Retinal pigment epithelial cell (primary cell): ENCODE results near the gene STARD9.
A peak's percentile ranks its signal among the peaks of the same experiment; 100 is the strongest.
"Not testable (repeated sequence)": the region's sequence is repeated elsewhere in the genome, so short reads cannot be mapped to it uniquely, and the experiment has no call there.

Experiments
- DNase-seq: peaks from one replicate; pipeline ENCODE4 v3.0.0-alpha.2; 2010; ENCODE audit warnings: low read depth
- H3K4me3 ChIP-seq: 2 replicates; pipeline ENCODE4 v1.5.1; 2011; ENCODE audit warnings: mild to moderate bottlenecking, low read length, control low read depth, moderate library complexity
- CTCF ChIP-seq: conservative IDR thresholded peaks from 2 replicates; pipeline ENCODE4 v1.5.1; 2011; ENCODE audit warnings: low read depth, low read length, control low read depth, inconsistent platforms

Gene STARD9

GRCh38 chr15:42549032-42549491 lies 26.3 kb upstream of the STARD9 start:
- H3K4me3 ChIP-seq = peak overlapping the region; percentile 100
- no peak for TF ChIP-seq CTCF
- no peak for DNase-seq

GRCh38 chr15:42549741-42550392 lies 25.5 kb upstream of the STARD9 start:
- peak overlapping the region; percentile 100 for H3K4me3 ChIP-seq
- TF ChIP-seq CTCF = no peak
- DNase-seq = no peak

- no peak for DNase-seq
- no peak overlapping the region for H3K4me3 ChIP-seq
- no peak for TF ChIP-seq CTCF
These were observed 21.9 kb upstream of the STARD9 start for GRCh38 chr15:42553554-42553953.

- not testable (repeated sequence) for DNase-seq, H3K4me3 ChIP-seq
These were observed 18.7 kb upstream of the STARD9 start for GRCh38 chr15:42556550-42557207.

GRCh38 chr15:42558739-42559138 lies 16.7 kb upstream of the STARD9 start:
- no peak overlapping the region for H3K4me3 ChIP-seq
- DNase-seq = no peak
- no peak for TF ChIP-seq CTCF

GRCh38 chr15:42576040-42576594 lies 711 bp downstream of the STARD9 start:
- TF ChIP-seq CTCF = no peak
- peak overlapping the region; percentile 81 for H3K4me3 ChIP-seq
- DNase-seq = no peak

- no peak for TF ChIP-seq CTCF
- H3K4me3 ChIP-seq = no peak overlapping the region
- no peak for DNase-seq
These were observed 1.4 kb downstream of the STARD9 start for GRCh38 chr15:42576776-42577175.
